K562 (cell line): ENCODE data around the gene CARM1.

Experiments
- CBX3 ChIP-seq, 2 experiments: IDR thresholded peaks; 1 replicate in 1 of 2; 2 replicates in 1 of 2; pipeline ENCODE4 v1.6.1; 2012; ENCODE audit warnings: inconsistent platforms in 2 of 2, low read length in 2 of 2, borderline replicate concordance in 1 of 2, control low read depth in 1 of 2
- CTCF ChIP-seq, 3 experiments: IDR thresholded peaks in 2 of 3; conservative IDR thresholded peaks in 1 of 3; 2 replicates each; pipeline ENCODE4 v1.5.1; 2011 to 2012; ENCODE audit warnings: low read length in 3 of 3, mild to moderate bottlenecking in 3 of 3, control low read depth in 2 of 3, improper control_type of control experiment in 1 of 3, inconsistent platforms in 1 of 3, low read depth in 1 of 3, mixed read lengths in 1 of 3, moderate library complexity in 1 of 3; ENCODE audit not compliant: insufficient read depth in 2 of 3
- ELK1 ChIP-seq: sonication (generic); formaldehyde crosslinking; IDR thresholded peaks from 2 replicates; pipeline ENCODE4 v1.8.1; 2022; ENCODE audit warnings: missing genetic modification reagents
- EP300 ChIP-seq: IDR thresholded peaks from 2 replicates; pipeline ENCODE4 v1.6.1; 2012; ENCODE audit warnings: low read length, improper control_type of control experiment
- EZH2 ChIP-seq: IDR thresholded peaks from 2 replicates; pipeline ENCODE4 v1.6.1; 2012; ENCODE audit warnings: low read depth, mild to moderate bottlenecking, inconsistent platforms, low read length, borderline replicate concordance
- FOXP1 ChIP-seq: sonication (generic); formaldehyde crosslinking; IDR thresholded peaks from 2 replicates; pipeline ENCODE4 v1.8.0; 2022; ENCODE audit warnings: mild to moderate bottlenecking, missing genetic modification reagents
- HSF4 ChIP-seq: fragments of 250-450 bp; sonication (Bioruptor Pico); IDR thresholded peaks from 2 replicates; pipeline ENCODE4 v2.1.2; 2022; ENCODE audit warnings: mild to moderate bottlenecking, moderate library complexity, borderline replicate concordance
- MAX ChIP-seq: sonication (generic); formaldehyde crosslinking; IDR thresholded peaks from 2 replicates; pipeline ENCODE4 v1.9.0; 2022; ENCODE audit warnings: mild to moderate bottlenecking, missing genetic modification reagents
- MTA3 ChIP-seq: fragments of 450-650 bp; formaldehyde crosslinking; IDR thresholded peaks from 2 replicates; pipeline ENCODE4 v1.6.1; 2017; ENCODE audit warnings: mild to moderate bottlenecking, borderline replicate concordance
- RBM15 ChIP-seq: fragments of 200-400 bp; formaldehyde crosslinking; IDR thresholded peaks from 2 replicates; pipeline ENCODE4 v1.6.1; 2018; ENCODE audit warnings: mild to moderate bottlenecking, low read length, moderate library complexity; ENCODE audit not compliant: insufficient read depth
- REST ChIP-seq, 2 experiments: fragments of 450-650 bp; formaldehyde crosslinking in 1 of 2; IDR thresholded peaks; 2 replicates each; pipeline versions ENCODE4 v1.4.0 to v1.6.1; 2014 to 2020; ENCODE audit warnings: mild to moderate bottlenecking in 2 of 2, borderline replicate concordance in 1 of 2, low read depth in 1 of 2
- USF1 ChIP-seq: sonication (generic); formaldehyde crosslinking; IDR thresholded peaks from 2 replicates; pipeline ENCODE4 v1.9.0; 2022; ENCODE audit warnings: mild to moderate bottlenecking, missing genetic modification reagents
- ZNF316 ChIP-seq: fragments of 450-650 bp; IDR thresholded peaks from 2 replicates; pipeline ENCODE4 v1.6.1; 2016

- TF ChIP-seq REST (IDR thresholded peaks at IDR 0.05; ENCODE audit: borderline replicate concordance) (no peak), REST (CRISPR knock-in tag; IDR thresholded peaks at IDR 0.05; ENCODE audit: low read depth) (no peak), MTA3 (no peak), ELK1 (no peak), CBX3 (IDR thresholded peaks at IDR 0.05; ENCODE audit: borderline replicate concordance in 1 of 2, low read length in 2 of 2) (no peak), CTCF (IDR thresholded peaks at IDR 0.05 in 2 of 3, conservative IDR thresholded peaks at IDR 0.05 in 1 of 3; ENCODE audit: insufficient read depth in 2 of 3, low read depth in 1 of 3, low read length in 3 of 3) (no peak), ZNF316 (no peak), FOXP1 (no peak), EZH2 (no peak), MAX (no peak), RBM15 (no peak), EP300 (no peak), HSF4 (CRISPR knock-in tag) (no peak), USF1 (CRISPR knock-in tag) (no peak)
These were observed 94.0 kb downstream of the CARM1 start for GRCh38 chr19:10965398-10965797.
